Lower lobe of right lung (tissue), 2 donors: ENCODE data around the gene INPP5A. TPM values are rescaled to one million over a fixed set of nuclear protein-coding genes. Genes with fewer than 3 reads are reported as not detected.

Experiments
- ATAC-seq, 2 donors: fragments of 200-7000 bp; cut with Tn5 transposase; one replicate each; pipeline ENCODE4 v1.9.1; 2020 to 2022; ENCODE audit warnings: mild to moderate bottlenecking in 2 of 2, moderate library complexity in 2 of 2
- DNase-seq: peaks from one replicate; pipeline ENCODE4 v3.0.0-alpha.2; 2020
- H3K27ac ChIP-seq: fragments of 200-600 bp; one replicate; pipeline ENCODE4 v1.8.0; 2022
- H3K27me3 ChIP-seq: fragments of 200-600 bp; one replicate; pipeline ENCODE4 v1.8.0; 2022; ENCODE audit warnings: low read depth
- H3K36me3 ChIP-seq: fragments of 200-600 bp; one replicate; pipeline ENCODE4 v1.8.0; 2022; ENCODE audit warnings: mild to moderate bottlenecking
- H3K4me1 ChIP-seq: fragments of 200-600 bp; one replicate; pipeline ENCODE4 v1.8.0; 2022
- H3K4me3 ChIP-seq: fragments of 200-600 bp; one replicate; pipeline ENCODE4 v1.8.0; 2022; ENCODE audit warnings: mild to moderate bottlenecking
- H3K9me3 ChIP-seq: fragments of 200-600 bp; one replicate; pipeline ENCODE4 v1.8.0; 2022
- intact Hi-C: fragments of 100-400 bp; cut with DNase I; formaldehyde crosslinking; loops from one replicate; pipeline ENCODE4 v1.11.0; 2022
- total RNA-seq: library from RNA; stranded (reverse); fragmentation: NEBNext Ultra II Directional; extraction: Animal tissue kit (Norgen Biotek cat#: 25700); gene quantifications from one replicate; pipeline ENCODE4 v1.2.1, GENCODE V29; 2021
- TF ChIP-seq, protein P1 (sequence below): fragments of 200-600 bp; IDR thresholded peaks from one replicate; pipeline ENCODE4 v1.8.0; 2022; ENCODE audit warnings: antibody characterized with exemption, mild to moderate bottlenecking
- donor health status: DM: no; HTN: yes; CAD: no; lungs with severe emphysema.

The INPP5A gene
- total RNA-seq, 1 donor from 2014 or later, result 34.1 TPM

DNA sequence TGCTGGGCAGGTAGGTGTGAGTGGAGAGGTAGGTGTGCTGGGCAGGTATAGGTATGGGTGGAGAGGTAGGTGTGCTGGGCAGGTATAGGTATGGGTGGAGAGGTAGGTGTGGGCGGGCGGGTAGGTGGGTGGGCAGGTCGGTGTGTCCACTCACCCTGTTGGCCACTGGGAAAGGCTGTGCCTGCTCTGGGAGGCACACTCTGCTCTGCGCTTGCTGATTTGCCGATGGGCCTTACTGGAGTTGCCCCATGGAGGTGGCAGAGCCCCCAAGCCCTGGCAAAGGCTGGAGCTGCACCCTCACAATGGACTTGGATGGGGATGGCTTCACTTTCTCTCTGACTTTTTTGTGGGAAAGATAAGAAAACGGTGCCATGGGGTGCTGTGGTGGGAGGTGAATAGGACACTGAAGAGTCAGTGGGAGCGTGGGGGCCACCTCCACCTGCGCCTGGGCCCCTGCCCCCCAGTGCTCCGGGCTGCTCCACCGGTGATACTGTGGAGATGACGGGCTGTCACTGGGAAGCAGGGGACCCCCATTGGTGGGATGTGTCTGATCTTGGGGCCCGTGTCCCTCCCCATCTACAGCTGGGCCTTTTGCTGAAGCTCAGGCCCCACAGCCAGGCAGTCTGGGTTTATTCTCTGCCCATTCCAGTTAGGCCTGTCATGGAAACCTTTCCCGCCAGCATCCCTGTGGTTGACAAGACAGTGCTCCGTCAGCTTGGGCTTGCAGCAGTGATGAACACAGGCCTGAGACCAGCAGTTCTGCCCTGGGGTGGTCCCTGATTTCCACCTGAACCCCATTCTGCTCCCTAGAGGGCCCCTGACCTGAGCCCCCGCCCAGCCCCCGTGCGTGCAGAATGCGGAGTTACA lies 173.4 kb downstream of the INPP5A start:
- peaks cover under 1% of the 10 kb centered on the region for H3K9me3 ChIP-seq
- H3K36me3 ChIP-seq, result peaks cover 43% of the 10 kb centered on the region
- peak; percentile 26 for DNase-seq
- intact Hi-C loops, result no loop called here
- no peak for ATAC-seq
- H3K4me1 ChIP-seq, result no peaks in the 10 kb centered on the region
- no peak overlapping the region for H3K27ac ChIP-seq
- no peak overlapping the region for H3K4me3 ChIP-seq
- TF ChIP-seq, protein P1, sequence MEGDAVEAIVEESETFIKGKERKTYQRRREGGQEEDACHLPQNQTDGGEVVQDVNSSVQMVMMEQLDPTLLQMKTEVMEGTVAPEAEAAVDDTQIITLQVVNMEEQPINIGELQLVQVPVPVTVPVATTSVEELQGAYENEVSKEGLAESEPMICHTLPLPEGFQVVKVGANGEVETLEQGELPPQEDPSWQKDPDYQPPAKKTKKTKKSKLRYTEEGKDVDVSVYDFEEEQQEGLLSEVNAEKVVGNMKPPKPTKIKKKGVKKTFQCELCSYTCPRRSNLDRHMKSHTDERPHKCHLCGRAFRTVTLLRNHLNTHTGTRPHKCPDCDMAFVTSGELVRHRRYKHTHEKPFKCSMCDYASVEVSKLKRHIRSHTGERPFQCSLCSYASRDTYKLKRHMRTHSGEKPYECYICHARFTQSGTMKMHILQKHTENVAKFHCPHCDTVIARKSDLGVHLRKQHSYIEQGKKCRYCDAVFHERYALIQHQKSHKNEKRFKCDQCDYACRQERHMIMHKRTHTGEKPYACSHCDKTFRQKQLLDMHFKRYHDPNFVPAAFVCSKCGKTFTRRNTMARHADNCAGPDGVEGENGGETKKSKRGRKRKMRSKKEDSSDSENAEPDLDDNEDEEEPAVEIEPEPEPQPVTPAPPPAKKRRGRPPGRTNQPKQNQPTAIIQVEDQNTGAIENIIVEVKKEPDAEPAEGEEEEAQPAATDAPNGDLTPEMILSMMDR, result no peak
- no peaks in the 10 kb centered on the region for H3K27me3 ChIP-seq

DNA sequence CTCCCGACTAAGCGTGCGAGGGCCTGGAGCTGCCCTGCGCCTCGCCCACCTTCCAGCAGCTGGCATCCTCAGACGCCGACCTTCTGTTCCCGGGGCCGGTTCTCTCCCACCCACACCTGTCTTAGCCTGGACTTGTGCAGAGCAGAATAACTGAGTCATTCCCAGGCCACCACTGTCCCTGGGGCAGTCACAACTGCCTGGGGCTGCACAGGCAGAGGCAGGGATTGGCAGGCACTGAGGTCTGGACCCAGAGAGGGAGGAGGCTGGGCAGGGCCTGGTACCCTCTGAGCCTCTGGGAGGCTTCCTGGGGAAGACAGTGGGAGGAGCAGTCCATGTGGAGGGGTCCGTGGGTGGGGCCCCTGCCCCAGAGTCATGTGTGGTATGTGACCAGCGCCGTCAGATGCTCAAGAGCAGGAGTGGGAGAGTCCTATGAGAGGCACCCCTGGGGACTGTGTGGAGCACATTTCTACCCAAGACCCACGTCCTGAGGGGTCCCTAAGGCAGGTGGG lies 174.1 kb downstream of the INPP5A start:
- peaks cover 48% of the 10 kb centered on the region for H3K36me3 ChIP-seq
- TF ChIP-seq, protein P1, result no peak
- intact Hi-C loops, result no loop called here
- no peak overlapping the region for H3K27ac ChIP-seq
- H3K4me3 ChIP-seq, result no peak overlapping the region
- DNase-seq, result peak; percentile 30
- no peaks in the 10 kb centered on the region for H3K27me3 ChIP-seq
- no peak for ATAC-seq
- no peaks in the 10 kb centered on the region for H3K9me3 ChIP-seq
- H3K4me1 ChIP-seq, result no peaks in the 10 kb centered on the region

DNA sequence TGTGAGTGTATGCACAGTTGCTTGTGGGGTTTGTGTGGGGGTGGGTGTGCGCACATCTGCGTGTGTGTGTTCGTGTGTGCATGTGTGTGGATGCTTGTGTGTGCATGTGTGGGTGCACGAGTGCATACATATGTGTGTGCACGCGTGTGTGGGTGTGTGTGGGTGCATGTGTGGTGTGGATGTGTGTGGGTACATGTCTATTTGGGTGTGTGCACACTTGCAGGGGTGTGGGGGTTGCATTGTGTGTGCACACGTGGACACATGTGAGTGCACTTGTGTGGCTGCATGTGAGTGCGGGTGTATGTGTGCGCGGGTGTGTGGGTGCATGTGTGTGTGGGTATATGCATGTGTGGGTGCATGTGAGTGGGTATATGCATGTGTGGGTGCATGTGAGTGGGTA lies 174.7 kb downstream of the INPP5A start:
- intact Hi-C loops, result no loop called here
- Histone ChIP-seq H3K9me3 (no peaks in the 10 kb centered on the region), H3K4me3 (no peak overlapping the region), H3K27me3 (no peaks in the 10 kb centered on the region), H3K27ac (no peak overlapping the region), H3K36me3 (peaks cover 48% of the 10 kb centered on the region), H3K4me1 (no peaks in the 10 kb centered on the region)
- no peak for ATAC-seq
- peak; percentile 10 for DNase-seq
- TF ChIP-seq, protein P1, result no peak

DNA sequence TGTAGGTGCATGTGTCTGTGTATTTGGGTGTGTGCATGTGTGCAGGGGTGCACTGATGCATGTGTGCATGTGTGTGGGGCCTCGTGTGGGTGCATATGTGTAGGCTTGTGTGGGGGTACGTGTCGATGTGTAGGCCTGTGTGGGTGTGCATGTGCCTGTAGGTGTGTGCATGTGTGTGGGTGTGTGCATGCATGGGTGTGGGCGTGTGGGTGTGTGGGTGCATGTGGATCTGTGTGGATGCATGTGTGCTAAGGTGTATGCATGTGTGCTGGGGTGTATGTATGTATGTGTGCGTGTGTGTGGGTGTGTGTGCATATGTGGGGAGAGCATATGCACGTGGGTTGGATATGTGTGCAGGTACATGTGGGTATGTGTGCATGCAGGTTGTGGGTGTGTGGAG lies 175.2 kb downstream of the INPP5A start:
- TF ChIP-seq, protein P1, result no peak
- no peak overlapping the region for H3K4me3 ChIP-seq
- H3K36me3 ChIP-seq, result peaks cover 48% of the 10 kb centered on the region

DNA sequence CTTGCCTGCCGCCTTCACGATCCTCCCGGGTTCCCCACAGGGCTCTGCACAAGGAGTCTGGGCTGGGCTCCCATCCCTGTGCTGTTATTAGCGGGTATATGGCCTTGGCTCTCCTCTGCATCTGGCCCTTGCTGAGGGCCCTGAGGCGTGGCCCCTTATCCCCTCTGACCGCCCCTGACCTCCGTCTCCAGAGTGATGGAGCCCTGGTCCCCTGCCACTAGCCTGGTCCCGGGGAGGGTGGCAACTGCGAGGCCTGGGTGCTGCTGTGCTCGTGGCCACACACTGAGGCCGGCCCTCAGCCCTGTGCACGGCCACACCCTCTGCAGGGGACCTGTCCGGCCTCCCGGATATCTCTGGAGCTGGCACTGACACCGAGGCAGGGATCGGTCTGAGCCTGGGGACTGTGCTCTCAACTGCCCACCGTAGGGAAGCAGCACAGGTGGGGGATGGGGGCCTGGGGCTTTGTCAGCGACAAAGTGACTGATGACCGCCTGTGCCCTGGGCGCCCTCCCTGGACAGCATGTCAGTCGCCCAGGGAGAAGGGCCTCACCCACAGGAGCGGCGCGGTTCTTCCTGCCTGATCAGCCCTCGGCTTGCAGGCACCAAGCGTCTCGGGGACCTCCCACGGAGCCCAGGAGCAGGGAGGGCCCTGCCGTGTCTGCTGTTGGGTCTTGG lies 176.0 kb downstream of the INPP5A start:
- no peak overlapping the region for H3K27ac ChIP-seq
- intact Hi-C loops, result no loop called here
- no peak overlapping the region for H3K4me3 ChIP-seq

More for the DNA sequence above, 175.2 kb downstream of the INPP5A start:
- Histone ChIP-seq H3K27me3 (no peaks in the 10 kb centered on the region), H3K27ac (no peak overlapping the region), H3K9me3 (no peaks in the 10 kb centered on the region), H3K4me1 (no peaks in the 10 kb centered on the region)
- DNase-seq (peak; percentile 20), ATAC-seq (no peak)
- intact Hi-C loops, result no loop called here

More for the DNA sequence above, 176.0 kb downstream of the INPP5A start:
- no peaks in the 10 kb centered on the region for H3K27me3 ChIP-seq
- peak; percentile 39 for DNase-seq
- no peaks in the 10 kb centered on the region for H3K4me1 ChIP-seq
- H3K36me3 ChIP-seq, result peaks cover 41% of the 10 kb centered on the region
- H3K9me3 ChIP-seq, result no peaks in the 10 kb centered on the region
- TF ChIP-seq, protein P1, result no peak
- peak in 1 of 2 donors; percentile 6 for ATAC-seq
